ENCODE measurements around the gene UFD1. TPM values are rescaled to one million over a fixed set of nuclear protein-coding genes. Genes with fewer than 3 reads are reported as not detected.
A peak's percentile ranks its signal among the peaks of the same experiment; 100 is the strongest.

UFD1 gene
- total and polyA plus RNA-seq, 9 of the 15 experiments (the other 6 are each of a cell fraction or from before 2014, with no cell fraction given): 238 to 645 (median 363) TPM

GRCh38 chr22:19477321-19478044 is 1.5 kb downstream of the UFD1 start (continued):
- TF ChIP-seq MAFF (IDR thresholded peaks at IDR 0.05; ENCODE audit: low read length) (peak; percentile 42; the same call in 1 of the 2 replicates), ZNF512 (tag; IDR thresholded peaks at IDR 0.05) (peak; percentile 14; the same call in 1 of the 2 replicates), ZNF133 (CRISPR knock-in tag; IDR thresholded peaks at IDR 0.05) (no peak), ZNF274 (IDR thresholded peaks at IDR 0.05; ENCODE audit: borderline replicate concordance, low read depth, low read length) (peak; percentile 28; the same call in 1 of the 2 replicates), POLR2H (tag; IDR thresholded peaks at IDR 0.05; ENCODE audit: low read depth) (no peak), SETDB1 (IDR thresholded peaks at IDR 0.05; ENCODE audit: low read length) (peak; percentile 15), ZKSCAN3 (CRISPR knock-in tag; IDR thresholded peaks at IDR 0.05) (no peak), ZNF75A (CRISPR knock-in tag; IDR thresholded peaks at IDR 0.05) (peak; percentile 7; the same call in 1 of the 2 replicates), ZNF124 (CRISPR knock-in tag; IDR thresholded peaks at IDR 0.05) (no peak), LEF1 (IDR thresholded peaks at IDR 0.05) (no peak), CGGBP1 (CRISPR knock-in tag; IDR thresholded peaks at IDR 0.05) (peak; percentile 69; the same call in 1 of the 2 replicates), KLF6 (CRISPR knock-in tag; IDR thresholded peaks at IDR 0.05; ENCODE audit: borderline replicate concordance) (no peak), ZNF764 (CRISPR knock-in tag; IDR thresholded peaks at IDR 0.05; ENCODE audit: low read depth) (peak; percentile 59; the same call in 1 of the 2 replicates), HCFC1 (IDR thresholded peaks at IDR 0.05; ENCODE audit: low read depth, low read length) (0 out of 2 replicates have a peak, but pooled peaks have one; percentile 11), E2F3 (CRISPR knock-in tag; IDR thresholded peaks at IDR 0.05) (peak; percentile 49; the same call in 1 of the 2 replicates), MAFK (IDR thresholded peaks at IDR 0.05; ENCODE audit: low read length) (peak; percentile 65), HMG20B (CRISPR knock-in tag; IDR thresholded peaks at IDR 0.05) (no peak), ZNF253 (CRISPR knock-in tag; conservative IDR thresholded peaks at IDR 0.05) (0 out of 2 replicates have a peak, but pooled peaks have one; percentile 49), ZNF384 (IDR thresholded peaks at IDR 0.05; ENCODE audit: low read depth, low read length) (peak; percentile 60; the same call in 1 of the 2 replicates), ZMIZ1 (IDR thresholded peaks at IDR 0.05; ENCODE audit: low read depth in 2 of 2, low read length in 2 of 2) (no peak), RNF219 (CRISPR knock-in tag; IDR thresholded peaks at IDR 0.05) (0 out of 2 replicates have a peak, but pooled peaks have one; percentile 59), TBL1XR1 (IDR thresholded peaks at IDR 0.05; ENCODE audit: low read length in 2 of 2) (peak in 1 of 2 experiments; percentile 59; a peak in 2 of 4 replicates)
